DOHH2 (cell line): Measurements from ENCODE around the gene ARID3B.

Source experiments
- H3F3A ChIP-seq: fragments of 200-600 bp; sonication (generic), shearing (Covaris generic); 2 replicates; pipeline ENCODE4 v1.6.0; 2016; ENCODE audit warnings: antibody characterized with exemption, mild to moderate bottlenecking; ENCODE audit not compliant: control insufficient read depth, insufficient read depth
- H3K27ac ChIP-seq: fragments of 200-600 bp; sonication (generic); 2 replicates; pipeline ENCODE4 v1.5.1; 2014; ENCODE audit warnings: low read depth, mild to moderate bottlenecking, low read length, moderate library complexity
- H3K27me3 ChIP-seq: fragments of 200-600 bp; sonication (generic); 2 replicates; pipeline ENCODE4 v1.6.1; 2014; ENCODE audit warnings: mild to moderate bottlenecking, low read length, mixed read lengths; ENCODE audit not compliant: control insufficient read depth
- H3K36me3 ChIP-seq: fragments of 200-600 bp; sonication (generic); 2 replicates; pipeline ENCODE4 v1.6.1; 2014; ENCODE audit warnings: mild to moderate bottlenecking, low read length, moderate library complexity, mixed read lengths; ENCODE audit not compliant: control insufficient read depth
- H3K4me1 ChIP-seq: fragments of 200-600 bp; sonication (generic); 2 replicates; pipeline ENCODE4 v1.6.1; 2014; ENCODE audit warnings: mild to moderate bottlenecking, low read length, mixed read lengths; ENCODE audit not compliant: control insufficient read depth
- H3K4me2 ChIP-seq: fragments of 200-600 bp; sonication (generic); 2 replicates; pipeline ENCODE4 v1.6.0; 2014; ENCODE audit warnings: mild to moderate bottlenecking, low read length, moderate library complexity
- H3K4me3 ChIP-seq: fragments of 200-600 bp; sonication (generic); 2 replicates; pipeline ENCODE4 v1.5.1; 2014; ENCODE audit warnings: mild to moderate bottlenecking, low read length, mixed read lengths
- H3K79me2 ChIP-seq: fragments of 200-600 bp; sonication (generic); 2 replicates; pipeline ENCODE4 v1.6.1; 2014; ENCODE audit warnings: mild to moderate bottlenecking, low read length, mixed read lengths; ENCODE audit not compliant: control insufficient read depth
- H3K9me2 ChIP-seq: fragments of 200-600 bp; sonication (generic); replicated peaks from 2 replicates; pipeline ENCODE4 v1.6.1; 2014; ENCODE audit warnings: mild to moderate bottlenecking, low read length, mixed read lengths; ENCODE audit not compliant: control insufficient read depth
- H3K9me3 ChIP-seq: fragments of 200-600 bp; sonication (generic); 2 replicates; pipeline ENCODE4 v1.6.1; 2014; ENCODE audit warnings: antibody characterized with exemption, low read length, mixed read lengths; ENCODE audit not compliant: control insufficient read depth, insufficient read depth
- H4K20me1 ChIP-seq: fragments of 200-600 bp; sonication (generic); 2 replicates; pipeline ENCODE4 v1.6.0; 2014; ENCODE audit warnings: low read depth, mild to moderate bottlenecking, antibody characterized with exemption, low read length, moderate library complexity; ENCODE audit not compliant: control insufficient read depth, insufficient read depth
- EZH2phosphoT487 ChIP-seq: fragments of 200-600 bp; sonication (generic); IDR thresholded peaks from 2 replicates; pipeline ENCODE4 v1.6.1; 2017; ENCODE audit warnings: borderline replicate concordance, mild to moderate bottlenecking, antibody characterized with exemption, low read length, moderate library complexity, mixed read lengths
- TF ChIP-seq, protein P1 (sequence below): fragments of 200-600 bp; sonication (generic); IDR thresholded peaks from one replicate; pipeline ENCODE4 v1.5.1; 2014; ENCODE audit warnings: antibody characterized with exemption, mild to moderate bottlenecking, low read depth, low read length; ENCODE audit not compliant: poor library complexity, severe bottlenecking

ARID3B gene

GRCh38 chr15:74592222-74592621 lies 51.2 kb downstream of the ARID3B start:
- TF ChIP-seq, protein P1, sequence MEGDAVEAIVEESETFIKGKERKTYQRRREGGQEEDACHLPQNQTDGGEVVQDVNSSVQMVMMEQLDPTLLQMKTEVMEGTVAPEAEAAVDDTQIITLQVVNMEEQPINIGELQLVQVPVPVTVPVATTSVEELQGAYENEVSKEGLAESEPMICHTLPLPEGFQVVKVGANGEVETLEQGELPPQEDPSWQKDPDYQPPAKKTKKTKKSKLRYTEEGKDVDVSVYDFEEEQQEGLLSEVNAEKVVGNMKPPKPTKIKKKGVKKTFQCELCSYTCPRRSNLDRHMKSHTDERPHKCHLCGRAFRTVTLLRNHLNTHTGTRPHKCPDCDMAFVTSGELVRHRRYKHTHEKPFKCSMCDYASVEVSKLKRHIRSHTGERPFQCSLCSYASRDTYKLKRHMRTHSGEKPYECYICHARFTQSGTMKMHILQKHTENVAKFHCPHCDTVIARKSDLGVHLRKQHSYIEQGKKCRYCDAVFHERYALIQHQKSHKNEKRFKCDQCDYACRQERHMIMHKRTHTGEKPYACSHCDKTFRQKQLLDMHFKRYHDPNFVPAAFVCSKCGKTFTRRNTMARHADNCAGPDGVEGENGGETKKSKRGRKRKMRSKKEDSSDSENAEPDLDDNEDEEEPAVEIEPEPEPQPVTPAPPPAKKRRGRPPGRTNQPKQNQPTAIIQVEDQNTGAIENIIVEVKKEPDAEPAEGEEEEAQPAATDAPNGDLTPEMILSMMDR, result no peak
- no peak for TF ChIP-seq EZH2phosphoT487
- H3K27ac ChIP-seq, result no peak overlapping the region

DNA sequence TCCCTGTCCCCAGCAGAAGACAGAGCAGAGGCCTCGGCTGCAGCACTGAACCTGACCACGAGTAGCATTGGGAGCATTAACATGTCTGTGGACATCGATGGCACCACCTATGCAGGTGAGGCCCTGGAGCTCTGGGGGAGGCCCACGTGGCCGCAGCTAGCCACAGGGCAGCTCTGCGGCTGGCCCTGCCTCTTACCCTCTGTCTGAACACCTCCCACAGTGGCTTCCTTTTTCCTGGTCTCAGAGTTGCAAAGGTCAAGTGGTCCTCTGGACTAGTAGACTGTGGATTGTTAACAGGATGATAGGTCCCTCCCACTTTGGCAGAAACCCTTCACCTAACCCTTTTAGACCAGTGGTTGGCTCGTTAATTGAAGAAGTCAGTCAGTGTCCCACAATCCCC lies 52.1 kb downstream of the ARID3B start:
- Histone ChIP-seq H3K4me2 (no peak overlapping the region), H3K4me1 (peaks cover 4% of the 10 kb centered on the region), H3K9me2 (no peaks in the 10 kb centered on the region), H3K4me3 (no peak overlapping the region), H3K36me3 (no peaks in the 10 kb centered on the region), H4K20me1 (no peaks in the 10 kb centered on the region), H3K9me3 (no peaks in the 10 kb centered on the region), H3F3A (no peaks in the 10 kb centered on the region), H3K27ac (no peak overlapping the region), H3K27me3 (no peaks in the 10 kb centered on the region; the same call in 1 of the 2 replicates), H3K79me2 (no peaks in the 10 kb centered on the region)
- TF ChIP-seq, protein P1, result no peak
- TF ChIP-seq EZH2phosphoT487, result no peak

More at GRCh38 chr15:74592222-74592621, 51.2 kb downstream of the ARID3B start:
- Histone ChIP-seq H3K9me2 (no peaks in the 10 kb centered on the region), H3K36me3 (no peaks in the 10 kb centered on the region), H3K27me3 (peaks cover 7% of the 10 kb centered on the region; the same call in 1 of the 2 replicates), H3K4me2 (no peak overlapping the region), H3K9me3 (no peaks in the 10 kb centered on the region), H4K20me1 (no peaks in the 10 kb centered on the region), H3K79me2 (no peaks in the 10 kb centered on the region), H3K4me3 (no peak overlapping the region), H3F3A (no peaks in the 10 kb centered on the region), H3K4me1 (no peaks in the 10 kb centered on the region)

- H3K27ac ChIP-seq, result no peak overlapping the region
- H4K20me1 ChIP-seq, result no peaks in the 10 kb centered on the region
- H3K4me1 ChIP-seq, result peaks cover 13% of the 10 kb centered on the region
- no peak overlapping the region for H3K4me2 ChIP-seq
- H3K9me3 ChIP-seq, result no peaks in the 10 kb centered on the region
- H3K79me2 ChIP-seq, result no peaks in the 10 kb centered on the region
- no peaks in the 10 kb centered on the region for H3K9me2 ChIP-seq
- no peaks in the 10 kb centered on the region; the same call in 1 of the 2 replicates for H3K27me3 ChIP-seq
- H3K36me3 ChIP-seq, result no peaks in the 10 kb centered on the region
- H3K4me3 ChIP-seq, result no peak overlapping the region
- no peaks in the 10 kb centered on the region for H3F3A ChIP-seq
- TF ChIP-seq, protein P1, result no peak
- TF ChIP-seq EZH2phosphoT487, result no peak
Measured at GRCh38 chr15:74594455-74594854, 53.4 kb downstream of the ARID3B start.
